Transverse colon (tissue), 3 donors: Measurements from ENCODE around the gene HBEGF.

ENCODE experiments used
- EP300 ChIP-seq: sonication (generic); formaldehyde crosslinking; IDR thresholded peaks from one replicate; pipeline ENCODE4 v1.6.1; 2017; ENCODE audit warnings: antibody characterized with exemption, low read depth
- POLR2A ChIP-seq: fragments of 450-650 bp; IDR thresholded peaks from one replicate; pipeline ENCODE4 v1.6.1; 2016; ENCODE audit warnings: antibody characterized with exemption, mild to moderate bottlenecking, moderate library complexity
- TF ChIP-seq, protein P1 (sequence below), 5 experiments: fragments of 200-600 bp in 3 of 5; fragments of 450-650 bp in 2 of 5; sonication (generic) in 3 of 5; IDR thresholded peaks; 1 replicate in 2 of 5; 2 replicates in 3 of 5; pipeline ENCODE4 v1.5.1; 2016 to 2017; ENCODE audit warnings: antibody characterized with exemption in 5 of 5, inconsistent platforms in 3 of 5, mild to moderate bottlenecking in 2 of 5, moderate library complexity in 1 of 5

DNA sequence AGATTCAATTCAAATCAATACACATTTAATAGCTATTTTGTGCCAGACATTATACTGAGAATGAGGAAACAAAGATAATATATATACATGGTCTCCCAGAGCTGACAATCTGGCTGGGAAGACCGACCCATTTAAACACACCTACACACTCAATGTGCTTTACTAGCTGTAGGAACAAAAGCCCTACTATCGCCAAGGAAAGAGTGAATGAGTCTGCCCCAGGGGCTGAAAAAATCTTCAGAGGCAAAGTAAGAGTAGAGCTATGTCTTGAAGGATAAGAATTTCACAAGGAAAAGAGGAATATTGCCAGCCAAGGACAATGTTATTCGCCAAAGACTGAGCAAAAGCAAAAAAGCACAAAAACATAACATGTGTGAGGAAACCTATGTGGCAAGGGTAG, 50.1 kb downstream of the HBEGF start:
- TF ChIP-seq, protein P1, sequence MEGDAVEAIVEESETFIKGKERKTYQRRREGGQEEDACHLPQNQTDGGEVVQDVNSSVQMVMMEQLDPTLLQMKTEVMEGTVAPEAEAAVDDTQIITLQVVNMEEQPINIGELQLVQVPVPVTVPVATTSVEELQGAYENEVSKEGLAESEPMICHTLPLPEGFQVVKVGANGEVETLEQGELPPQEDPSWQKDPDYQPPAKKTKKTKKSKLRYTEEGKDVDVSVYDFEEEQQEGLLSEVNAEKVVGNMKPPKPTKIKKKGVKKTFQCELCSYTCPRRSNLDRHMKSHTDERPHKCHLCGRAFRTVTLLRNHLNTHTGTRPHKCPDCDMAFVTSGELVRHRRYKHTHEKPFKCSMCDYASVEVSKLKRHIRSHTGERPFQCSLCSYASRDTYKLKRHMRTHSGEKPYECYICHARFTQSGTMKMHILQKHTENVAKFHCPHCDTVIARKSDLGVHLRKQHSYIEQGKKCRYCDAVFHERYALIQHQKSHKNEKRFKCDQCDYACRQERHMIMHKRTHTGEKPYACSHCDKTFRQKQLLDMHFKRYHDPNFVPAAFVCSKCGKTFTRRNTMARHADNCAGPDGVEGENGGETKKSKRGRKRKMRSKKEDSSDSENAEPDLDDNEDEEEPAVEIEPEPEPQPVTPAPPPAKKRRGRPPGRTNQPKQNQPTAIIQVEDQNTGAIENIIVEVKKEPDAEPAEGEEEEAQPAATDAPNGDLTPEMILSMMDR (IDR thresholded peaks at IDR 0.05), result no peak
- TF ChIP-seq POLR2A (no peak), EP300 (no peak)
